Erythroblast (primary cell): ENCODE results near the gene RASSF5.

Source experiments
- GATA1 ChIP-seq: IDR thresholded peaks from 2 replicates; pipeline ENCODE4 v1.6.1; 2011; ENCODE audit warnings: low read depth, mild to moderate bottlenecking, control low read depth, low read length, moderate library complexity
- POLR2A ChIP-seq: IDR thresholded peaks from 2 replicates; pipeline ENCODE4 v1.6.1; 2011; ENCODE audit warnings: mild to moderate bottlenecking, low read length

DNA sequence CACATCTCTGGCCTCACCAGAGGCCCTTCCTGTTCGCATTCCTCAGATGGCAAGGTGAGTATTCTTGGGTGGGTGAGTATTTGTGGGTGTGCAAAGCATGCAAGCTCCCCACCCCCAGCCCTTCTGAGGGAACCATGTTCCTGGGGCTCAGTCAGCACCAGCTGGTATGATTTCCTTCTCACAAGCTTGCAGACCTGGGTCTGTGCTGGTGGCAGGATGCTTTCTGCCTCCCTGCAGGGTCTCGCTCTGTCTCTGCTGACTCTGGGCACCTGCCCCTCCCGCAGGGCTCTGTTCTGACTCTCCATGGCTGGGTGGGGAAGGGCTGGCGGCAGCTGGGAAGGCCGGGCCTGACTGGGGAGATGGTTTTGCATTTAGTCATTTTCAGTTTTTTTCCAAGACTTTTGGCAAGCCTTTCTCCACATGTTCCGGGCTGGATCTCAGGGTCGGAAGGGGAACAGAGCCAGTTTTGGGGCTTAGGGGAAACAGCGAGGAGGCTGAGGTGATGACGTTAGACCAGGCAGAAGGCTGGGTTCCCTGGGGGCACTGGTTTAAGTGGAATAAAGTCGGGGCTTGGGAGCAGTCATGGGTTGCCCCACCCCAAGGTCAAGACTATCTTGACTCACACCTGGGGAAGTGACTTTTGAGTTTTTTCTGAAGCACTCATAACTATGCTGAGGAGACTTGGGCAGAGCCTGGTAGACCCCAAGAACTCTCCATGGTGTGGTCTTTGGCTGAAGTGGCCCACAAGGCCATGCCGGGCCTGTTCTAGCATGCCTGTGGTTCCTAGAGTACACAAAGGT, 6.2 kb downstream of the RASSF5 start:
- TF ChIP-seq POLR2A (no peak), GATA1 (no peak)
